Measurements from ENCODE around the gene CYBA. TPM values are rescaled to one million over a fixed set of nuclear protein-coding genes. Genes with fewer than 3 reads are reported as not detected.
"Not testable (repeated sequence)": the region's sequence is repeated elsewhere in the genome, so short reads cannot be mapped to it uniquely, and the experiment has no call there.

Gene CYBA
- polyA plus RNA-seq, 1 donor: 84.5 TPM

DNA sequence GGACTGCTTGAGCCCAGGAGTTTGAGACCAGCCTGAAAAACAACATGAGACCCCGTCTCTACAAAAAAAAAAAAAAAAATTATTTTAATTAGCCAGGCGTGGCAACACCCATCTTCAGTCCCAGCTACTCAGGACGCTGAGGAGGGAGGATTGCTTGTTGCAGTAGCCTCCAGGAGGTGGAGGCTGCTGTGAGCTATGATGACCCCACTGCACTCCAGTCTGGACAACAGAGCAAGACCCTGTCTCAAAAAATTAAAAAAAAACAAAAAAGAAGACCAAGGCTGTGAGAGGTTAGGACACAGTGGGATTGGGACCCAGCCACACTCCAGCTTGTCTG is 36.8 kb upstream of the CYBA start:
- no peak for DNase-seq

DNA sequence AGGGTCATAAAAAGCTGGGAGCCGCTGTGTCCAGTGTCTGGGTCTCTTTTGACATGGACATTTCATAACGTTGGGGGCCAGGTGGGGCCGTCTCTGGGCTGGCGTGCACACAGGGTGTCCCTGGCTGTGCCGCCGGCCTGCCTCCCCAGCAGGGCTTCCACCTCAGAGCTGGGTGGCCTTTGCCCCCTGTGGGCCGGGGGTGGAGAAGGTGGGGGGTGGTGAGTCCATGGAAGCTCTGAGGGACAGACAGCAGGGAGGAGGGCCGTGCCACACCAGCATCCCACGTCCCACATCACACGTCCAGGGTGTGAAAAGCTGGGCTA is 36.4 kb upstream of the CYBA start:
- DNase-seq: no peak

DNA sequence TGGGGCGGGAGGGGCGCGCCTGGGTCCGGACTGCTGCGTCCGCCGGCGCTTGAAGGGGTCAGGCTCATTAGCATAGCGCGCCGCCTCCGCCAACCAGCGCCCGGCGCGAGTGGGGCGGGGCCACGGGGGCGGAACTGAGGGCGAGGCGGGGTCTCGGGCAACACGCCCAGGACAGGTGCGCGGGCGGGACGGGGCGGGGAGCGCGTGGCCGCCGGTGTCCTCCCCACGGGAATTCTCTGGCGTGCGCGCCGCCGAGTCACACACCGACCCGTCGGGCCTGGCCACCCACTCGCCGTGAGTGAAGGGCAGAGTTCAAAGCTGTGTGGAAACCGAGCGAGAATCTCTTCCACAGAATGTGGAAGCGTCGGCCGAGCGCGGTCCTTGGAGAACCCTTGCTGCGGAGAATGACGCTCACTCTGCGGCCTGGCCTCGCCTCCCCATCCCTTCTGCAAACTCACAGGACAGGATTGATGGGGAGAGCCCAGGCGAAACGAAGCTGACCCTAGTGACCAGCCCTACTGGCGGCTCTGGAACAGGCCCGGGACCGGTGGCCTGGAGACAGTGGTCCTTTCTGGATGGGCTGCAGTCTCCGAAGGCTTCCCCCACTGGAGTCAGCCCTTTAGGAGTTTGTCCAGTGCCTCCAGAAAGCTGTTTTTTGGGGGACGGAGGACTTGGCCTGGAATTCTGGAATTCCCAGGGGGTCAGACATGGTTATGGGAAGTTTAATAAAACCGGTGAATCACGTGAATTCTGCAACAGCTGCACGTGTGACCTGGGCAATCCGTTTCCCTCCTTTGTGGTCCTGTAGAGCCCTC is 35.8 kb upstream of the CYBA start, which contains the start of gene SNAI3:
SNAI3 (minus strand) TSS at position 69 of the 815 bp plus-strand sequence. CDS start 101 bp downstream, outside the sequence.
- peak; percentile 63 for DNase-seq

DNA sequence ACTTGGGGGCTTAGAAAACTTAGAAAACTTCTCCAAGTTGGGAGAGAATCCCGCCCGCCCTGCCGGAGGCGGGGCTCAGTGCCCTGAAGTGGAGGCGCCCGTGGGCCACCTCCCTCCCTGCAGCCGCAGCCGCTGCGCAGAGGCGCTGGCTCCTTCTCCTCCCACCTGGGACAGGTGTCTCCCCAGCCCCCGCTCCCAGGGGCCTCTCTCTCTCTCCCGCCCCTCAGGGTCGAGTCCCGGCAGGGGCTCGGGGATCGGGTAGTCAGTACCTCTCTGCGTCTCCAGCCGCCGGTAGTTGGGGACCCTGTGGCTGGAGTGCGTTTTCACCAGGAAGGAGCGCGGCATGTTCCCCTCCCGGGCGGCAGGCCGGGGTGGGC is 35.2 kb upstream of the CYBA start:
- DNase-seq: no peak

DNA sequence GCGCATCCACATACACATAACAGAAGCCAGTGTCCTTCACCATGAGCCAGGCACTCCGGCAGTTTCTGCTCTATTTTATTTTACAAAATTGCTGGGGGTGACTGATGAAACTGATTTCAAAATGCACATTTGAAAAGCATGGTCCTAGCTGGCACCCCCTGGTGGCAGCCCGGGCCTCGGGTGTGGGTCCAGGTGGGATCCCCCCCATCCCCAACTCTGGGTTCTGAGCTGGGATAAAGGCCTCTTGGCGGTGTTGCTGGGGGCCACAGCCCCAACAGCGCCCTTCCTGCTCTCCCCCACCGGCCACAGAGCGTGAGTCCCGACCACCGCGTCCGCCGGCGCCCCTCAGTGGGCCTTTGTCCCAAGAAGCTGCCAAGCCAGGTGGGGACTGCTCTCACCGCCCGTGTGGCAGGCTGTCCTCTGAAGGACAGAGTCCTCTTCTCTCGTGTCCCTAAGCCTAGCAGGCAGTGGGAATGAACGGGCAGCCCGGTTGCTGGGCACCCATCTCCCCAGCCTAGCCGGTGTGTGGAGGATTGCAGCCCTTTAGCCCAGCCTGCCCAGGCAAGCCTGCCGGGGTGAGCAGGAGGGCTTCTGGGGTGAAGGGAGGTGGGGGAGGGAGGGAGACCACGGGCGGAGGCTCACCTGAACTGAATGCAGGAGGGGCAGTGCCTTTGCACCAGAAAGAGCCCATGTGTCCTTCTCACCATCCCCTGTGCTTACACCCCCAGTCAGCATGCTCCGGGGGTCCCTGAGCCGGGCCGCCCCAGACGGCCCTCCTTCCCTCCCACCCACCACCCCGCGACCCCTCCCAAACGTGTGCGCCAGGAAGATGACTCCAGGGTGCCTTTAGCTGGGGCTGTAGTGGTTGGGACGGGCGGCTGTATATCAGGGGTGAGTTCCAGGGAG is 34.6 kb upstream of the CYBA start:
- no peak for DNase-seq

DNA sequence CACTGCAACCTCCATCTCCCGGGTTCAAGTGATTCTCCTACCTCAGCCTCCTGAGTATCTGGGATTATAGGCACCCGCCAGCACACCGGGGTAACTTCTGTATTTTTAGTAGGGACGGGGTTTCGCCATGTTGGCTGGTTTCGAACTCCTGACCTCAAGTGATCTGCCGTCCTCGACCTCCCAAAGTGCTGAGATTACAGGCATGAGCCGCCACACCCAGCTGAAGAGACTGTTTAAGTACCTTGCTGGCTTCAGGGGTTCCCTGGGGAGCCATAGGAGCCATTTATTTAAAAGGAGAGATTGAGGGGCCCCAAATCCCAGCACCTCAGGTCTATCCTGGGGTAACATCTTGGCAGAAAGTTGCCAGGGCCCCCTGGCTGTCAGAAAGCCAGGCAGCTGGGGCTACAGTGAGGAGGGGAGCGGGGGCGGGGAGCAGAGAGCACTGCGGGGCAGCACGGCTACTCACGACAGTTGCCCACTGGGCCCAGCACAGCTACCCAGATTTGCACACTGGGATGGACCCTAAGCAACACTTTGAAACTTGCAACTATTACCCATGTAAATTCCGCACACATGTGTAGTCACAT is 33.8 kb upstream of the CYBA start:
- no peak for DNase-seq

DNA sequence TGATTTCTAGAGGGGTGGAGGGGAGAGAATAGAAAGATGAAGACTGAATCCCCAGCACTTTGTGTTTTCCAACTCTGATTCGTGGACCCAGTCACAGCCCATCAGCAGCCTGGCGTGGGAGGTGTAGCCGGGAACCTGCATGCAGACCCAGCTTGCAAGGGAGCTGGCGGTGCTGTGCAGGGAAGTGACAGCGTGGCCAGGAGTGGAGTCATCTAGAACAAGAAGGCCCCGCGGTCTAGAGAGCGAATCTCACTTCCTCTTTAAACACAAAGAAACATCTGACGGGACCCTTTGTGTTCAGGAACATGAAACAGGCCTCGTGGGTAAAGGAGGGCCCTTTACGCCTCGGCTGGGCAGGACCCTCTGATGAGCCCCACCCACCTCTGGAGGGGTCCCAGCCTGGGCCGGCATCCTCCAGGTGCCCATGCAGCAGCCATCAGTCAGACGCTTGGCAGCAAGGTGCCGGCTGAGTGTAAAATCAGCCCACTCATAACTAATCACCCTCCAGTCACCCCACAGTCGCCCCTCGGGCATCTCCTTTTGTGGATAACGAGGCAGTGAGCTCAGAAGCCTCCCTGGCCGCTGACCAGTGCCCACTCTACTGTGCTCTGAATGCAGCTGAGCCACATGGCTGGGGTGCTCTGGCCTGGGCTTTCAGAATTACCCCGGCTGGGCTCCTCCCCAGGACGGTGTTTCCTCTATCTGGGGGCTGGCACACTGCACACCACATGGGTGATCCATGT is 31.0 kb upstream of the CYBA start:
- no peak for DNase-seq

DNA sequence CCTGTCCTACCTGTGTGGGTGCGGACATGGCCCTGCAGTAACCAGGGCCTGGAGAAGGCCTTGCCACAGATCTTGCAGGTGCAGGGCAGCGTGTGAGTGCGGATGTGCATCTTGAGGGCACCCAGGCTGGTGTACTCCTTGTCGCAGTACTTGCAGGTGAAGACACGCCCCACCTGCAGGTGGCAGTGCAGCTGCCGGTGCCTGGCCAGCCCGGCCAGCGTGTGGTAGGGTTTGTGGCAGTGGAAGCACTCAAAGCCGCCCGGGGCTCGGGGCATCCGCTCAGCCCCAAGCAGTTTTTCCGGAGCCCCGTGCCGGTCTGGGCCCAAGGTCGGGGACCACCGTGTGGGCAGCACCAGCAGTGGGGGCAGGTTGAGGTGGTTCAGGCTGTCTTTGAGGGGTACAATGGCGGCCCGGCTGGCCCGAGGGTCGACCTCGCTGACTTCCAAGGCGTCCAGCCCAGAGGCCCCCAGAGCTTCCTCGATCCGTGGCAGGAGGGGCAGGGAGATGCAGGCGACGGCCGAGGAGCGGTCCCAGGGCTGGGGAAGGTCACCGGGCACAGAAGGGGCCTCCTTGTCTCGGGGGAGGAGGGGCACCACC is 30.3 kb upstream of the CYBA start:
- no peak for DNase-seq

DNA sequence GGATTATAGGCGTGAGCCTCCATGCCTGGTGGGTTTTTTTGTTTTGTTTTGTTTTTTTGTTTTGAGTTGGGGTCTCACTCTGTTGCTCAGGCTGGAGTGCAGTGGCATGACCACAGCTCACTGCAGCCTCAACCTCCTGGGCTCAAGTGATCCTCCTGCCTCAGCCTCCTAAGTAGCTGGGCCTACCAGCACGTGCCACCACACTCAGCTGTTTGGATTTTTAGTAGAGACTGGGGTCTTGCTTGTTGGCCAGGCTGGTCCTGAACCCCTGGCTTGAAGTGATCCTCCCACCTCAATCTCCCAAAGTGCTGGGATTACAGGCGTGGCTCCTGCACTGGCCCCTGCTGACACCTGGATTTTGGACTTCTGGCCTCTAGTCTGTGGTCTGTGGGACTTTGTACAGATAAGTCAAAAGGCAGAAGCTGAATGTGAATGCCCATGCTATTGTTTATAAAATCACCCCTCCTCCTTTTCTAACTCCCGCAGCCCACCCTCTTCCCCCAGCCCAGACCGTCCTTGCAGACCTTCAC is 29.8 kb upstream of the CYBA start:
- no peak for DNase-seq

DNA sequence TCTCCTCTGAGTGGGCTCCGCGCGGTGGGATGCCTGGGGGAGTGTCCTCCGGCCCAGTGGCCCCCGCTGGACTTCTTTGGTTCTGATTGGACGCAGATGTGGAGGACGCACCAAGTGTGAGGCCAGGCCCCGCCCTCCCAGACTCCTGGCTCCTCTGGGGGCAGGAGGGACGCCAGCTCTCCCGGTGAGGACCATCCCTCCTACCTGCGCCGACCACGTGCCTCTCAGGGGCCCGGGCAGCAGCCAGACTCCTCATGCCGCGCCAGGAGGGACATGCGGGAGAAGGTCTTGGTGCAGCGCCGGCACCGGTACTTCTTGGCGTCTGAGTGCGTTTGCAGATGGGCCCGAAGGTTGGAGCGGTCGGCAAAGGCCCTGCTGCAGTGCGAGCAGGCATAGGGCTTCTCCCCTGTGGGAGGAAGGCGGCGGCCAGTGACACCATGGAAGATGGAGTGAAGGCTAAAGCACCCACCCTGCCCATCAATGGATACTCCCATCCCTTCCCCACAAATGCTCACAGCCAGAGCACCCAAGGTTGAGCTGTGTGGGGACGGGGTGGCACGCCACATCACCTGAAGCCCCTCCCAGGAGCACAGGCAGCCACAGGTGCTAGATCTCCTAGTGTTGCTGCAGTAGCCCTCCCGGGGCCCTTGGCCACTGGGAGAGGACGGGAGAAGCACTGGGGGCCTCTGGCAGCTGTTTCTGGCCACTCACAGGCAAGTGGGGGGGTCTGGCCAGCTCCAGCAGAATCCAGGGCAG is 27.5 kb upstream of the CYBA start:
- DNase-seq: no peak

DNA sequence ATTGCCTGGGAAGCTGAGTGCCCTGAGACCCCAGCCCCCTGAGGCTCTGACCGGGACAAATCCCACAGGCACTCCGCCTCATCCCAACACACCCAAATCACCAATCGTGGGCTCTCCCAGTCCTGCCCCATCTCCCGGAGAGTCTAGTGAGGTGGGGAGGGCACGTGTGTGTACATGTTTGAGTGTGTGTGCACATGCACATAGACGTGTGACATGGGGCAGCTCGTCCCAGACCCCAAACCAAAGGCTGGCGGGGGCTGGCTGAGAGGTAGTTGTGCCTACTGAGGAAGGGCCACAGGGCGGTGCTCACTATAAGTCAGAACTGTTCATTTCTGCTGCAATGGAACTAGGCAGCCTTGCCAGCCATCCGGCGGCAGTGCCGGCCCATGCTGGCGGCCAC is 26.9 kb upstream of the CYBA start:
- no peak for DNase-seq

DNA sequence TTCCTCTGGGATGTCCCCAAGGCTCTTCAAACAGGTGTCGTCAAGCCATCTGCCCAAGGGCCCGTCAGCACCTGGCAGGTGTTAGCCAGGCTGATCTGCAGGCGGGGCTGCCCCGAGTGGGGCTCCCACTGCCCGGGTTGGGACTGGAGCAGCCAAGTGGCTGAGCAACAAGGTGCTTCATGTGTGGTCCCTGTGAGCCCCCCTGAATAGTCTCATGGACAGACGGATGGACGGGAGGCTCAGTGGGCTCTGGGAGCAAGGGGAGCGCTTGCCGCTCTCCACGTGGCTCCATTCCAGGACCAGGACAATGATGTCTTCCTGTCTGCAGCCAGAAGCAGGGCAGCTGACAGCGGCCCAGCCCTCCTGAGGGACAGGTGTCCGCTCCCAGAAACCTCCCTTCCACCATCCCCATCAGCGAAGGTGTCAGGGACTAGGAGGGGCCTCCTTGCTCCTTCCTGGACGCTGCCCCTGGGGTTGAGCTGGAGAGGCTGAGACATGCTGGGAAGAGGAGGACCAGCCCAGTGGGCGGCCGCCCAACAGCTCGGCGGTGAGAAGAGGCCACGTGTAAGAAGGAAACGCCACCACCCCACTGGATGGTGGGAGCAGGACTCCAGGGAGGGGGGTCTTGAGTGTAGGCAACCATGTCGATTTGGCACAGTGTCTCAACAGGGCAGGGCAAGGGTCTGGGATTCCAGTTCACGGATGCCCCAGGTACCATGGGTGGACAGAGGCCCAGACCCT is 25.8 kb upstream of the CYBA start:
- DNase-seq: no peak

DNA sequence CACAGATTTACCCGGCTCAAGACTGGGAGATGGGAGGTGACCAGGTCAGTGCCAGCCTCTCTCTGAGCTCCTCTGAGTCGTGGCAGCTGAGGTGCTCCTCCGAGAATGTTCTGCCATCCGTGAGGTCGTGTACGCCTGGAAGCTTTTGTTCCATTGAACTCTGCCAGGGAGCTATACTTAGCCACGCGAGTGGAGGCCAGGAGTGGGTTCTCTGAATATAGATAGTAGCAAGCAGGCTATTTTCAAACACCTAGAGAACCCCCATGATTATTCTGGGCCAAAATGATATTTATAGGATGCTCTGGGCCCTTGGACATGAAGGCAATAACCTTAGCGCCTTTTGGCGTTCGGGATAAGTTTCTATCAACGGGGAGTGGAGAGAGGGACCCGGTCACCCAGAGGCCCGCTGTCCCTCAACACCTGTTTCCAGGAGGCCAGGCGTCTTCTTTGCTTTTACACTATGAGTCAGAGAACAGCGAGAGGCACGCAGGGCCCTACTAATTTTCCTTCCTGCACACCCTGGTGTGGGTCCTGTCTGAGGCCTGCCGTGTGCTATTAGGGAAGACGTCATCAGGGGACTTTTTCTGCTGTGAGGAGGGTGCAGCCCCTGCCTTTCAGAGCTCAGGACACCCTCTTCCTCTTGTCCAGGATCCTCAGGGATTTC is 23.0 kb upstream of the CYBA start:
- DNase-seq: no peak

DNA sequence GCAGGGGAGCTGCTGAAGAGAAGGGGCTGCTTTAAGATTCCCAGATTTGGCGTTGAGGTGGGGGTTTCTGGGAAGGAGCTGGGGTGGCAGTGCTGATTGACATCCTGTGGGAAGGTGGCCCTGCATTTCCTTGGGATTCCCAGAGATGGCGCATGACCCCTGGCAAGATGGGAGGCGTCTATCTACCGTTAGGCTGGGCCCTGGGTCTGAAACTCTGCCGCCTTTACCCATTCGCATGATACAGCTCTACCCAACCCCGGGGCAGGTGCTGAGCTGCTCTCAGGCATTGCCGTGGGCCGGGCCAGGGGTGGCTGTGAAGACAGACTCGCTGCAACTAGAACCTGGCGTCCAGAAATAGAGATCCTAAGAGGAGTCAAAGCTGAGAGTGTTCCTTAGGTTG is 21.9 kb upstream of the CYBA start:
- no peak for DNase-seq

DNA sequence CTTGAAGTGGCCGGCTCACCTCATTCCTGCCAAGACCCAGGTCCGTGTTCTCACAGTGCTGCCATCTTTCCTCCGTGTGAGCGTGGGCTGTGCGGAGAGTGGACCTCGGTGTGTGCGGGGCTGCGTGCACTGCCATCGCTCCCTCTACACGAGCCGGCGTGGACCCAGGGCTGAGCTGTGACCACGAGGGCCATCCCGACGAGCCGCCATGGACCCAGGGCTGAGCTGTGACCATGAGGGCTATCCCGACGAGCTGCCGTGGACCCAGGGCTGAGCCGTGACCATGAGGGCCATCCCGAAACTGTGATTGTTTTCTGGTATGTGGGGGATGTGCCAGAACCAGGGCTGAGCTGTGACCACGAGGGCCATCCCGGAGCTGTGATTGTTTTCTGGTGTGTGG is 21.0 kb upstream of the CYBA start:
- DNase-seq: no peak

DNA sequence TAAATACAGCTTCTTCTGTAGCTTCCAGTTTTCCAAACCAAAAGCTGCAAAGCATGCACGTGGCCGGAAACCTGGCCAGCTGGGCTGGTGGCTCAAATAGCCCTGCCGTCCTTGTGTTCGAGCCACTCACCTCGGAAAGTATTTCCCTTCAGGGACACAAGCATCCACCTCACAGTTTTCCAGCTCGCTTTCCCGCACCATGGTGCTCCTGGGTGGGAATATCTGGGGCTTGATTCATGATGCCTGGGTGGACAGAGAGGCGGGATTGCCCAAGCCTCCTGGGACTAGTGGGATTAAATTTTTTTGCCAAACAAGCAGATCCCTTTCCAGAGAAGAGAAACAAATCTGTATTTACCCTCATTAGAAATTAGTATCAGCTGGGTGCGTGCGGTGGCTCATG is 19.1 kb upstream of the CYBA start:
- no peak for DNase-seq

DNA sequence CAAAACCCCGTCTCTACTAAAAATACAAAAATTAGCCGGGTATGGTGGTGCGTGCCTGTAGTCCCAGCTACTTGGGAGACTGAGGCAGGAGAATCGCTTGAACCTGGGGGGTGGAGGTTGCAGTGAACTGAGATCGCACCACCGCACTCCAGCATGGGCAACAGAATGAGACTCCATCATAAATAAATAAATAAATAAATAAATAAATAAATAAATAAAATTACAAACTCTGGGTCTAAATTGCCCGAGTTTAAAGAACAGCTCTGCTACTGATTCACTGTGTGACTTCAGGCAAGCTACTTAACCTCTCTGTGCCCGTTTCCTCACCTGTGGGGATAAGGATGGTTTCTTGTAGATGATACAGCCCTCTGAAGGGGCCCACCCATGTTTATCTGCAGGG is 18.6 kb upstream of the CYBA start:
- not testable (repeated sequence) for DNase-seq

DNA sequence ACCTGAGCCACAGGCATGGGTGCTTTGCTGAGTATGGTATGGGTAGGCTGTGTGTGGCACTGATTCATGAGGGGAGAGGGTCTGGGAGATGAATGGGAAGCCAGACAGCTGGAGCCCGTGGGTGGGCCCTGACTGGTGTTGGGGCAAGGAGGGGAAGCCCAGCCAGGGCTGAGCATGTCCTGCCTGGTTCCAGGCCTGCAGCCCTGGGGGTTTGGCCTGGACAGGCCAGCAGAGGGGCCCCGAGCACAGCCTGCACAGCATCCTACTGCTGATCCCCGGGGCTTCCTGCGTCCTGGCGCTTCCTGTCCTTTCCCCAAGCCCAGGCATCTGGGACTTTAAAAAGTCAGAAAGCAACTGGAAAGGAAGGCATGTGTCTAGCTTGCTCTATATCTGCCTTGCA is 16.6 kb upstream of the CYBA start:
- no peak for DNase-seq

DNA sequence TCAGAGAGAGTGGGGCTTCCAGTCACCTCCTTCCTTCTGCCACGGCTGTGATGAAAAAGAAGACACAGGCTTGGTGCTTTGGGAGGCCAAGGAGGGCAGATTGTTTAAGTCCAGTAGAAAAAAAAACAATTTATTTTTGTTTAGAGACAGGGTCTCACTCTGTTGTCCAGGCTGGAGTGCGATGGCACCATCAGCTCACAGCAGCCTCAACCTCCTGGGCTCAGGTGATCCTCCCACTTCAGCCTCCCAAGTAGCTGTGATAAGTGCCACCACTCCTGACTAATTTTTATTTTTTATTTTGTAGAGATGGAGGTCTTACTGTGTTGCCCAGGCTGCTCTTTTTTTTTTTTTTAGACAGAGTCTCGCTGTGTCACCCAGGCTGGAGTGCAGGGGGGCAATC is 14.7 kb upstream of the CYBA start:
- no peak for DNase-seq

DNA sequence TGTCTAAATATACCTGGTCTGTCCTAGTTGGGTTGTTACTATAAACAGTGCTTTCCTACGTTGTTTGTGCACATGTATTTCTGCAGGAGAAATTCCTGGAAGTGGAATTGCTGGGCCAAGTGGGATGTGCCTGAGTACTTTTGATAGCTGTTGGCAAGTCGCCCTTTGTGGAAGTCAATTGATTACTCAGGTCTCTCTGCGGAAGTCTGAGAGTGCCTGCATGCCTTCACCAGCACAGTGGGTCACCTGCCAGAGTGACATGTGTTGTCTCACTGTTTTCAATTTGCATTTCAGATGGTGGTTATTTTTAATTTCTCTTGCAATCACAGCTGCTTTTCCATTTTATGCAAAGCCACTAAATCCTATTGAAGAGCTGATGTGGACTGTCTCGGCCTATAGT is 14.3 kb upstream of the CYBA start:
- no peak for DNase-seq
